Panc1 (cell line): ENCODE data around the gene ROBO3.

Experiments
- CTCF ChIP-seq: fragments of 450-650 bp; IDR thresholded peaks from 2 replicates; pipeline ENCODE4 v1.5.1; 2017; ENCODE audit warnings: mild to moderate bottlenecking
- SIN3A ChIP-seq: IDR thresholded peaks from 2 replicates; pipeline ENCODE4 v1.6.1; 2012; ENCODE audit warnings: low read depth, mild to moderate bottlenecking, low read length, moderate library complexity, borderline replicate concordance; ENCODE audit not compliant: insufficient read depth
- TCF7L2 ChIP-seq: IDR thresholded peaks from 2 replicates; pipeline ENCODE4 v1.6.1; 2011; ENCODE audit warnings: mild to moderate bottlenecking, low read depth, low read length, inconsistent platforms

DNA sequence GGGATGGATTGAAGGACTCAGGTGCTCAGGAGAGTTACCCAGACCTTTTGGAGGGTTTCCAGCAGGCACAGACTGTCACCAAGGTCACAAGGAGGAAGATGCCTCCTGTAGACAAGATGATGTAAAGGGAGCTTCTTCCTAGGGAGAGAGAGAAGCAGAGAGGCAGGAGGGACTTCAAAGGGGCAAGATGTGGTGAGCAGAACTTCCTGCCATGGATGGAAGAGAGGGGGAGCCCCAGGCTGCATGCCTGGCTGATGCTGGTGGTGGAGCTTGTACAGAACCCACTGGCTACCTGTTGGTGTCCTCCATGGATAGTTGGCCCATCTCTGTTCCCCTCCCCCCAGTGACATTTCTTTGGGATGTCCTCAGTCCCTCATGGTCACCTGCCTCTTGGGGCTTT, 58.1 kb downstream of the ROBO3 start:
- no peak for TF ChIP-seq TCF7L2
- TF ChIP-seq CTCF = no peak
- TF ChIP-seq SIN3A = no peak
